Immature natural killer cell (primary cell): ENCODE results near the gene PTX4. TPM values are rescaled to one million over a fixed set of nuclear protein-coding genes. Genes with fewer than 3 reads are reported as not detected.

ENCODE experiments used
- DNase-seq, 3 donors: peaks; one replicate each; pipeline ENCODE4 v3.0.0; 2022; ENCODE audit warnings: mixed read lengths in 1 of 3
- H3K27ac Mint-ChIP-seq, 6 donors: one replicate each; pipeline ENCODE4 v1.8.0; 2020; ENCODE audit warnings: mixed read lengths in 6 of 6, mild to moderate bottlenecking in 5 of 6, inconsistent platforms in 4 of 6, moderate library complexity in 3 of 6
- H3K27me3 Mint-ChIP-seq, 3 donors: one replicate each; pipeline ENCODE4 v1.8.0; 2020 to 2021; ENCODE audit warnings: low read depth in 3 of 3, mild to moderate bottlenecking in 3 of 3, mixed read lengths in 3 of 3, moderate library complexity in 3 of 3, inconsistent platforms in 1 of 3
- H3K36me3 Mint-ChIP-seq, 3 donors: one replicate each; pipeline ENCODE4 v1.8.0; 2020; ENCODE audit warnings: mixed read lengths in 3 of 3, inconsistent platforms in 2 of 3, mild to moderate bottlenecking in 2 of 3
- H3K4me1 Mint-ChIP-seq, 2 donors: one replicate each; pipeline ENCODE4 v1.8.0; 2020; ENCODE audit warnings: inconsistent platforms in 2 of 2, mild to moderate bottlenecking in 2 of 2, mixed read lengths in 2 of 2, moderate library complexity in 1 of 2
- H3K4me3 Mint-ChIP-seq, 5 donors: one replicate each; pipeline ENCODE4 v1.8.0; 2020; ENCODE audit warnings: mild to moderate bottlenecking in 5 of 5, mixed read lengths in 5 of 5, inconsistent platforms in 3 of 5, moderate library complexity in 3 of 5
- H3K9me3 Mint-ChIP-seq, 6 donors: one replicate each; pipeline ENCODE4 v1.8.0; 2020; ENCODE audit warnings: mild to moderate bottlenecking in 6 of 6, mixed read lengths in 6 of 6, inconsistent platforms in 4 of 6, moderate library complexity in 3 of 6
- polyA plus RNA-seq, 3 donors: library from polyadenylated mRNA; unstranded; fragments of 300-500 nt; fragmentation: Illumina TruSeq; gene quantifications; one replicate each; pipeline ENCODE4 v1.2.3, GENCODE V29; 2021

Gene PTX4
- polyA plus RNA-seq, 3 donors from 2014 or later, result not detected

- H3K4me1 Mint-ChIP-seq, result peaks cover 0 to 2% of the 10 kb centered on the region in 2 donors
- no peak for DNase-seq
- H3K27me3 Mint-ChIP-seq, result no peaks in the 10 kb centered on the region
- no peak overlapping the region for H3K27ac Mint-ChIP-seq
- no peak overlapping the region for H3K4me3 Mint-ChIP-seq
- no peaks in the 10 kb centered on the region for H3K36me3 Mint-ChIP-seq
- no peaks in the 10 kb centered on the region for H3K9me3 Mint-ChIP-seq
Measured at GRCh38 chr16:1464196-1464893, 24.4 kb downstream of the PTX4 start.

GRCh38 chr16:1461146-1461545 lies 27.6 kb downstream of the PTX4 start:
- no peak overlapping the region for H3K4me3 Mint-ChIP-seq
- H3K4me1 Mint-ChIP-seq, result peaks cover 0 to 2% of the 10 kb centered on the region in 2 donors
- no peaks in the 10 kb centered on the region for H3K36me3 Mint-ChIP-seq
- DNase-seq, result no peak
- H3K27me3 Mint-ChIP-seq, result no peaks in the 10 kb centered on the region
- H3K27ac Mint-ChIP-seq, result no peak overlapping the region
- H3K9me3 Mint-ChIP-seq, result no peaks in the 10 kb centered on the region

- Mint-ChIP-seq H3K27me3 (no peaks in the 10 kb centered on the region), H3K36me3 (no peaks in the 10 kb centered on the region), H3K9me3 (no peaks in the 10 kb centered on the region), H3K4me3 (no peak overlapping the region), H3K27ac (no peak overlapping the region), H3K4me1 (peaks cover 0 to 2% of the 10 kb centered on the region in 2 donors)
- no peak for DNase-seq
Measured at GRCh38 chr16:1460602-1461138, 28.1 kb downstream of the PTX4 start.

DNA sequence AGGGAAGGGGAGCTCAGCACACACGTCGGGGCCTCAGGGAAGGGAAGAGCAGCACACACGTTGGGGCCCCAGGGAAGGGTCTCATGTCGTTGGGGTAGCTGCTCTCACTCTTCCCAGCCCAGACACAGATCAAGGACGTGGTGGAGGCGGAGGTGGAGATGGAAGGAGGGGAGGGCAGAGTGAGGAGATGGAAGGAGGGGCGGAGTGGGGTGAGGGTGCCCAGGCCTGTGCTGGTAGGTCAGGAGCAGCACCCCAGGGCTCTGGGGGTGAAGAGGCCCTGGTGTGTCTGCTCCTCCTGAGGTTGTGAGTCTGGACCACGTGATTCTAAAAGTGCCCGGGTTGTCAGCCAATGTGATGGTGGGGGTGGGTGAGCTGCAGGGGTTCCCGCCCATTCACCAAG lies 28.8 kb downstream of the PTX4 start:
- Mint-ChIP-seq H3K4me1 (peaks cover 0 to 2% of the 10 kb centered on the region in 2 donors), H3K4me3 (no peak overlapping the region), H3K9me3 (no peaks in the 10 kb centered on the region), H3K27ac (no peak overlapping the region), H3K36me3 (no peaks in the 10 kb centered on the region), H3K27me3 (no peaks in the 10 kb centered on the region)
- DNase-seq, result no peak

DNA sequence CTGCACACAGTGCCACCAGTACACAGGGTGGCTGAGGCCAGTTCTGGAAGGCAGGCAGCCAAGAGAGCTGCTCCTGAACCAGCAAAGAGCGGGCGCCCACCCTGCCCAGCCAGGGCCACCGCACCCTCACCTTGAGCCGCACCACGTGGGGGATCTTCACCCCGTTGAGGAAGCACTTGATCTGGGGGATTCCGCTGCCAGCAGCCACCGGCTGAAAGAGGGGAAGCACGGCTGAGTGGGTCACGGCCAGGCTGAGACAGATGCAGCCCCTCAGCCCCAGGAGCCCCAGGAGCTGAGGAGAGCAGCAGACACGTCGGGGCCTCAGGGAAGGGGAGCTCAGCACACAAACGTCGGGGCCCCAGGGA lies 29.8 kb downstream of the PTX4 start:
- no peak for DNase-seq
- Mint-ChIP-seq H3K27ac (peak overlapping the region in 2 of 6 donors; percentile 49 to 85), H3K4me1 (peaks cover under 1 to 2% of the 10 kb centered on the region in 2 donors), H3K4me3 (no peak overlapping the region), H3K9me3 (no peaks in the 10 kb centered on the region), H3K27me3 (peaks cover 0 to 2% (median 0%) of the 10 kb centered on the region in 3 donors), H3K36me3 (no peaks in the 10 kb centered on the region)

DNA sequence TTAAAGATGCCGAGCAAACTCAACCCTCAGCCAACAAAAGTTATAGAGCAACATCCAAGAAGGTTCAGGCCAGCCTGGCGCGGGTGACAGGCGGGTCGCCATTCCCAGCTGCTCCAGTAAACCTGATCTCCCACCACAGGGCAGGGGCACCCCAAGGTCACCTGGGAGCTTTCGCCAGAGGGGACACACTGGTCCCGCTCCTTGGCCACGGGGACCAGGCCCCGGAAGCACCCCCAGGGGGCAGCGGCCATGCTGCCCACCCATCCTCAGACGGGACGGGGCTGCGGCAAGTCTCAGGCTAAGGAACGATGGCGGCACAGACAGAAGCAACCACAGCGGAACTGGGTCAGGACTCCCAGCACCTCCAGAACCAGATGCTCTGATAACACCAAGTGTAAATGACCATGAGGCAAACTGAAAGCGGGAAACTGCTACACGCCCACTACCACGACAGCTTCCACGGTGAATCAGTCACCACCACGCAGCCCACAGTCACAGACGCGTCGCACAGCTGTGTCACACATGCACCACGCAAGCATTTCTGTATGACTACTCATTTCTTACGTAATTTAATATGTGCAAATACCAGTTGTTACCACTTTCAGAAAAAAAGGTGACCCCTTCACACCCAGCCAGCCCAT lies 30.3 kb downstream of the PTX4 start:
- no peaks in the 10 kb centered on the region for H3K36me3 Mint-ChIP-seq

GRCh38 chr16:1457489-1458245 lies 31.1 kb downstream of the PTX4 start:
- DNase-seq, result no peak
- Mint-ChIP-seq H3K36me3 (no peaks in the 10 kb centered on the region), H3K9me3 (no peaks in the 10 kb centered on the region), H3K27ac (no peak overlapping the region), H3K4me3 (no peak overlapping the region), H3K4me1 (peaks cover 6% of the 10 kb centered on the region in 2 donors), H3K27me3 (peaks cover 0 to 2% (median 0%) of the 10 kb centered on the region in 3 donors)

More for the DNA sequence above, 30.3 kb downstream of the PTX4 start:
- peaks cover 0 to 2% (median 0%) of the 10 kb centered on the region in 3 donors for H3K27me3 Mint-ChIP-seq
- no peaks in the 10 kb centered on the region for H3K9me3 Mint-ChIP-seq
- peaks cover 6% of the 10 kb centered on the region in 2 donors for H3K4me1 Mint-ChIP-seq
- no peak overlapping the region for H3K4me3 Mint-ChIP-seq
- H3K27ac Mint-ChIP-seq, result peak overlapping the region in 2 of 6 donors; percentile 49 to 85
- DNase-seq, result peak in 1 of 3 donors; percentile 13

- Mint-ChIP-seq H3K4me1 (peaks cover 6% of the 10 kb centered on the region in 2 donors), H3K4me3 (no peak overlapping the region), H3K27ac (no peak overlapping the region), H3K9me3 (no peaks in the 10 kb centered on the region), H3K36me3 (no peaks in the 10 kb centered on the region), H3K27me3 (peaks cover 0 to 2% (median 0%) of the 10 kb centered on the region in 3 donors)
- DNase-seq, result no peak
Measured at GRCh38 chr16:1456951-1457350, 31.8 kb downstream of the PTX4 start.

GRCh38 chr16:1455190-1456171 lies 33.3 kb downstream of the PTX4 start:
- H3K4me1 Mint-ChIP-seq, result peaks cover 6 to 8% of the 10 kb centered on the region in 2 donors
- H3K4me3 Mint-ChIP-seq, result no peak overlapping the region
- peaks cover 0 to 2% (median 0%) of the 10 kb centered on the region in 3 donors for H3K27me3 Mint-ChIP-seq
- no peaks in the 10 kb centered on the region for H3K9me3 Mint-ChIP-seq
- no peak for DNase-seq
- H3K36me3 Mint-ChIP-seq, result no peaks in the 10 kb centered on the region
- H3K27ac Mint-ChIP-seq, result no peak overlapping the region

DNA sequence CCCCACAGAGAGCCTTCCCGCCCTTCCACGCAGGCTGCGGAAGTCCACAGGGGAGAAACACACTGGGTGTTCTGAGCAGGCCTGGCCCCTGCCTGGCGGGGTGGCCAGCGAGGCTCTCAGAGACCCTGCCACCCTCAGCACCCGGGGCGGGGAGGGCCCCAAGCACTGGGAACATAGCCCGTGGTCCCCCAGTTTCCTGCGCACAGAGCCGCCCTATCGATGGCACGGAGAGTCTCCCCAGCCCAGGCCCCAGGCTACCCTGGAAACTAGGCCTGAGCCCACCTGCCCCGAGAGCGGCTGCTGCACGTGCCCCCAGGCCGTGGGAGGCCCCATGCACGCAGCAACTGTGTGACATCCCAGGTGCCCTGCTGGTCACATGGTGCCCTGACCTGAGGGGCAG lies 34.2 kb downstream of the PTX4 start:
- Mint-ChIP-seq H3K4me1 (peaks cover 15 to 17% of the 10 kb centered on the region in 2 donors), H3K36me3 (peaks cover 0 to 3% (median 0%) of the 10 kb centered on the region in 3 donors), H3K27ac (no peak overlapping the region), H3K4me3 (no peak overlapping the region), H3K27me3 (peaks cover 0 to 2% (median 2%) of the 10 kb centered on the region in 3 donors), H3K9me3 (no peaks in the 10 kb centered on the region)
- no peak for DNase-seq

GRCh38 chr16:1453316-1453715 lies 35.4 kb downstream of the PTX4 start:
- peak overlapping the region in 2 of 6 donors; percentile 80 to 88 for H3K27ac Mint-ChIP-seq
- H3K4me1 Mint-ChIP-seq, result peaks cover 18 to 24% of the 10 kb centered on the region in 2 donors
- peak overlapping the region in 2 of 5 donors; percentile 29 to 58 for H3K4me3 Mint-ChIP-seq
- DNase-seq, result no peak
- peaks cover 0 to 2% (median 2%) of the 10 kb centered on the region in 3 donors for H3K27me3 Mint-ChIP-seq
- peaks cover 0 to 3% (median 0%) of the 10 kb centered on the region in 3 donors for H3K36me3 Mint-ChIP-seq
- no peaks in the 10 kb centered on the region for H3K9me3 Mint-ChIP-seq

- Mint-ChIP-seq H3K27ac (no peak overlapping the region), H3K4me1 (peaks cover 18 to 27% of the 10 kb centered on the region in 2 donors), H3K4me3 (no peak overlapping the region), H3K9me3 (no peaks in the 10 kb centered on the region), H3K36me3 (peaks cover 0 to 3% (median 0%) of the 10 kb centered on the region in 3 donors), H3K27me3 (peaks cover 0 to 2% (median 2%) of the 10 kb centered on the region in 3 donors)
- DNase-seq, result no peak
Measured at GRCh38 chr16:1452530-1452929, 36.2 kb downstream of the PTX4 start.
